CD4-positive, CD25-positive, alpha-beta regulatory T cell (primary cell): Measurements from ENCODE around the gene MACROD2. TPM values are rescaled to one million over a fixed set of nuclear protein-coding genes. Genes with fewer than 3 reads are reported as not detected.

Experiments
- ATAC-seq, 2 donors: fragments of 150-1000 bp; cut with Tn5 transposase; one replicate each; pipeline ENCODE4 v1.10.0; 2021; ENCODE audit warnings: low read depth in 2 of 2, moderate number of reproducible peaks in 2 of 2, moderate library complexity in 1 of 2
- DNase-seq, 3 donors: peaks; one replicate each; pipeline versions ENCODE4 v3.0.0 to v3.0.0-alpha.2; 2012 to 2022; ENCODE audit warnings: mixed read lengths in 1 of 3
- H3K27ac ChIP-seq: one replicate; pipeline ENCODE4 v1.7.0; 2013; ENCODE audit warnings: mild to moderate bottlenecking, low read length; ENCODE audit not compliant: insufficient read depth, poor library complexity, severe bottlenecking
- H3K27me3 ChIP-seq: one replicate; pipeline ENCODE4 v1.7.0; 2013; ENCODE audit warnings: low read length; ENCODE audit not compliant: control insufficient read depth, insufficient read depth
- H3K36me3 ChIP-seq: one replicate; pipeline ENCODE4 v1.7.0; 2013; ENCODE audit warnings: mild to moderate bottlenecking, low read length, moderate library complexity; ENCODE audit not compliant: control insufficient read depth, insufficient read depth
- H3K4me1 ChIP-seq: 2 replicates; pipeline ENCODE4 v1.7.0; 2013; ENCODE audit warnings: mild to moderate bottlenecking, low read length; ENCODE audit not compliant: insufficient read depth, control insufficient read depth, poor library complexity, severe bottlenecking
- H3K4me3 ChIP-seq: one replicate; pipeline ENCODE4 v1.7.0; 2013; ENCODE audit warnings: low read depth, mild to moderate bottlenecking, low read length, moderate library complexity
- H3K9me3 ChIP-seq, 2 experiments: 1 replicate in 1 of 2; 2 replicates in 1 of 2; pipeline ENCODE4 v1.7.0; 2013; ENCODE audit warnings: low read length in 2 of 2, mild to moderate bottlenecking in 1 of 2, moderate library complexity in 1 of 2; ENCODE audit not compliant: control insufficient read depth in 2 of 2
- H3K27ac Mint-ChIP-seq, 3 donors: one replicate each; pipeline ENCODE4 v1.8.0; 2020 to 2022; ENCODE audit warnings: mild to moderate bottlenecking in 3 of 3, mixed read lengths in 3 of 3, moderate library complexity in 2 of 3
- H3K27me3 Mint-ChIP-seq: one replicate; pipeline ENCODE4 v1.8.0; 2022; ENCODE audit warnings: mild to moderate bottlenecking, mixed read lengths
- H3K36me3 Mint-ChIP-seq: one replicate; pipeline ENCODE4 v1.8.0; 2020; ENCODE audit warnings: mixed read lengths
- H3K4me1 Mint-ChIP-seq, 4 donors: one replicate each; pipeline ENCODE4 v1.8.0; 2020 to 2022; ENCODE audit warnings: mixed read lengths in 4 of 4, mild to moderate bottlenecking in 1 of 4
- H3K4me3 Mint-ChIP-seq, 4 donors: one replicate each; pipeline ENCODE4 v1.8.0; 2020 to 2022; ENCODE audit warnings: mild to moderate bottlenecking in 4 of 4, mixed read lengths in 4 of 4, moderate library complexity in 3 of 4
- H3K9me3 Mint-ChIP-seq, 7 donors: one replicate each; pipeline ENCODE4 v1.8.0; 2020 to 2022; ENCODE audit warnings: mixed read lengths in 7 of 7, mild to moderate bottlenecking in 3 of 7, moderate library complexity in 2 of 7
- polyA plus RNA-seq, 4 donors: library from polyadenylated mRNA; unstranded; fragments of 300-500 nt; fragmentation: Illumina TruSeq; gene quantifications; one replicate each; pipeline ENCODE4 v1.2.3, GENCODE V29; 2021
- total RNA-seq: library from RNA; stranded (reverse); gene quantifications from one replicate; pipeline ENCODE4 v1.2.3, GENCODE V29; 2022

MACROD2 gene
- total and polyA plus RNA-seq, 5 donors from 2014 or later = 1.4 TPM; not detected in 4

DNA sequence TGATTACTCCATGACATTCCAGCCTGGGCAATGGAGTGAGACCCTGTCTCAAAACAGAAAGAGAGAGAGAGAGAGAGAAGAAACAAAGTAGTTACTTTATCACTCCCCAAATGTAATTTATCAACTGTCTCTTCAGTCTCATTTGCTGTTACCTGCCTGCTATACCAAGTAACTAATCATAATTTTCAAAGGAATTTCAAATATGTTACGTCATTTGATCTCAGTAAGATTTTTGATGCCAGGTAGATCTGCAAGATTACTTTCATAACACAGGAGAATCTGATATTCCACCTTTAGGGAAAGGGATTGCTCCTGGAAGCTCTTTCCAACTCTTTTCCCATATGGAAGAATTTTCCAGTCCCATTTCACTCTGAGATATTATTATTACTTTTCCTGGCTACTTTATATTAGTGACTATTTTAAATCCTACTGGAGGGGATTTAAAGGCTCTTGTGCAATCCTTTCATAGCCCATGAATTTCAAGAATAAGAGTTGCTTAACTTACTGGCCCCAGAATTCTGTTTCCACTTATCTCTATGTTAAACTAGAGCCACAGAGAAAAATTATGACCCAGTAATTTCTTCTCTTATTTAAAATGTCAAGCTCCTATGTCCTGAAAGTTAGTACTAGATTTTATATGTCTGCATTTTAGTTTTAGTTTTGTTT is 732.3 kb downstream of the MACROD2 start:
- DNase-seq (no peak), ATAC-seq (no peak)
- peaks cover 0 to 4% of the 10 kb centered on the region in 2 experiments for H3K9me3 ChIP-seq
- no peaks in the 10 kb centered on the region for H3K36me3 ChIP-seq
- Mint-ChIP-seq H3K9me3 (peaks cover 0 to 29% (median 7%) of the 10 kb centered on the region in 7 donors), H3K27me3 (no peaks in the 10 kb centered on the region), H3K4me1 (no peaks in the 10 kb centered on the region), H3K4me3 (no peak overlapping the region), H3K27ac (no peak overlapping the region), H3K36me3 (no peaks in the 10 kb centered on the region)
- no peaks in the 10 kb centered on the region for H3K27me3 ChIP-seq
- no peak overlapping the region for H3K4me3 ChIP-seq
- no peak overlapping the region for H3K27ac ChIP-seq
- no peaks in the 10 kb centered on the region for H3K4me1 ChIP-seq

DNA sequence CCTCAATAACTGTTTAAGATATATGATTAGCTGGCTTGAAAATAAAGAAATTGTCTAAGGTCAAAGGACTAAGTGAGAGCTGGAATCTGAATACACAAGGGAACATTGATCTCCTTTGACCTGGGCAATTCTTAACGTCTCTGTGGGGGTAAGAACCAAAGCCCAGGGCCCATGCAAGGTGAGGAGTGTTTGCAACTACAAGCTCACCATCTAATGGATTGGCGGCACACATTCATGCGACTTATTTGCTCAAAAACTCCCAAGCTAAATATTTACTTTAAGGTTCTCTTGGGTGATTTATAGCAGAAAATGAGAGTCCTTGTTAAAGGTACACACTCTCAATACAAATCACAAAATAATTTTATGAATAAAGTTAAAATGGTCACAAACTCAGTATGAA is 734.1 kb downstream of the MACROD2 start:
- Mint-ChIP-seq H3K27ac (no peak overlapping the region), H3K9me3 (peaks cover 3 to 26% (median 8%) of the 10 kb centered on the region in 7 donors), H3K4me1 (no peaks in the 10 kb centered on the region), H3K4me3 (no peak overlapping the region), H3K36me3 (no peaks in the 10 kb centered on the region), H3K27me3 (no peaks in the 10 kb centered on the region)
- Histone ChIP-seq H3K27me3 (no peaks in the 10 kb centered on the region), H3K9me3 (peaks cover 3 to 4% of the 10 kb centered on the region in 2 experiments), H3K4me3 (no peak overlapping the region), H3K27ac (no peak overlapping the region), H3K36me3 (no peaks in the 10 kb centered on the region), H3K4me1 (no peaks in the 10 kb centered on the region)
- DNase-seq (no peak), ATAC-seq (no peak)

DNA sequence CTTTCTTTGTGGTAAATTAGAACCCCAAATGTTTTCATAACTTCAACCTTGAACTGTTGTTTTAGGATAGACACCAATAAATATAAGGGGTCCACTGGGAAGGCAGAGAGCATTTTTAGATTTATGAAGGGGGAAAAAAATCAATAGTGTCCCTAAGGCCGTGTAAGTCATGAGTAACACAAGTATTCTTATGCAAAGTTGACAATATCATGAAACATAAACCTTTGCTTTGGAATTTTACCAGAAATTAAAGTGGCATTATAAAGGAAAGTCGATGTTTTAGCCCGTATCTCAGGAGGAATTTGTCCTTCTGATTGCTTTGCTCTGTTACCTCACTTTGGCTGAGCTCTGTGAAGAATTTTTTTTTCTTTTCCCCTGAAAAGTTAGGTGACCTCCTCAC is 737.0 kb downstream of the MACROD2 start:
- no peak overlapping the region for H3K4me3 Mint-ChIP-seq
- Histone ChIP-seq H3K27me3 (no peaks in the 10 kb centered on the region), H3K36me3 (no peaks in the 10 kb centered on the region), H3K9me3 (peaks cover 0 to 3% of the 10 kb centered on the region in 2 experiments), H3K27ac (no peak overlapping the region), H3K4me3 (no peak overlapping the region), H3K4me1 (no peaks in the 10 kb centered on the region)
- no peaks in the 10 kb centered on the region for H3K4me1 Mint-ChIP-seq
- no peaks in the 10 kb centered on the region for H3K36me3 Mint-ChIP-seq
- DNase-seq = no peak
- H3K9me3 Mint-ChIP-seq = peaks cover 1 to 15% (median 8%) of the 10 kb centered on the region in 7 donors
- no peak overlapping the region for H3K27ac Mint-ChIP-seq
- no peak for ATAC-seq
- H3K27me3 Mint-ChIP-seq = no peaks in the 10 kb centered on the region

DNA sequence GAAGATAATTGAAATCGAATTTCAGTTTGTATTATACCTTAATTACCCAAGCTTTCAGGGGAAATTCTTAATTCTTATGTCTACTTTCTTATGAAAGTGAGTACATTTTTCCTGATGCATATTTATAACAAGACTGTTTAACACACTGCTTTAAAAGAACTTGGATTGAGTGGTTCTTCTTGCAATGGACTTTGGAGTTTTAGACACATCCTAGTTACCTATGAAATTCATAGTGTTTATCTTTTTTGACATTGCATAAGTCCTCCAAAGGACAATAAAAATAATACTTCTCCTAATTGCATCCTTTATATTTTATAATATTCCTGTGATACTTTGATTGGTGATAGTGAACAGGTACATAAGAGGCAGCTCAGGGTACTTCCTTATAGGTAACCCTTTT is 737.7 kb downstream of the MACROD2 start:
- Histone ChIP-seq H3K4me1 (no peaks in the 10 kb centered on the region), H3K9me3 (peaks cover 0 to 3% of the 10 kb centered on the region in 2 experiments), H3K36me3 (no peaks in the 10 kb centered on the region), H3K27ac (no peak overlapping the region), H3K4me3 (no peak overlapping the region), H3K27me3 (no peaks in the 10 kb centered on the region)
- Mint-ChIP-seq H3K4me3 (no peak overlapping the region), H3K27me3 (no peaks in the 10 kb centered on the region), H3K9me3 (peaks cover 1 to 12% (median 8%) of the 10 kb centered on the region in 7 donors), H3K4me1 (no peaks in the 10 kb centered on the region), H3K36me3 (no peaks in the 10 kb centered on the region), H3K27ac (no peak overlapping the region)
- DNase-seq = no peak
- no peak for ATAC-seq

DNA sequence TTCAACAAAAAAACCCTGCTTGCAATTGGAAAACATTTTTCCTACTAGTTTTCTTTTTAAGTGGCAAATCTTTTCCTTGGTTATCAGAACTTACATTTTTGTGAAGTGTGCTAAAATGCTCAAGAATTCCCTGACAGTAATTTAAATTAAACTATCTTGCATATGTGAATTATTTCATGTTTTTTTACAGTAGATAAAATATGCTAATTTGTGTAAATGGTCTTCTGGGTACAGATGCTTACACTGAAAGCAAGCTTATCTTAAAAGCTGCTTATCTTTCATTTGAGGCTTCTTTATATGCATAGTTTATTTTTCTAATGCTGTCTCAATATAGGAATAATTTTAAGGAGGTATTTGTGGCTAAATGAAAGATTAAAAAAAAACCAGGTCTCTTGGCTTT is 745.1 kb downstream of the MACROD2 start:
- H3K4me1 Mint-ChIP-seq = no peaks in the 10 kb centered on the region
- Histone ChIP-seq H3K36me3 (no peaks in the 10 kb centered on the region), H3K27ac (no peak overlapping the region), H3K27me3 (no peaks in the 10 kb centered on the region), H3K4me3 (no peak overlapping the region), H3K9me3 (peaks cover 0 to 2% of the 10 kb centered on the region in 2 experiments), H3K4me1 (no peaks in the 10 kb centered on the region)
- no peak overlapping the region for H3K4me3 Mint-ChIP-seq
- DNase-seq = no peak
- ATAC-seq = no peak
- no peaks in the 10 kb centered on the region for H3K36me3 Mint-ChIP-seq
- no peak overlapping the region for H3K27ac Mint-ChIP-seq
- no peaks in the 10 kb centered on the region for H3K27me3 Mint-ChIP-seq
- peaks cover 0 to 9% (median 5%) of the 10 kb centered on the region in 7 donors for H3K9me3 Mint-ChIP-seq

DNA sequence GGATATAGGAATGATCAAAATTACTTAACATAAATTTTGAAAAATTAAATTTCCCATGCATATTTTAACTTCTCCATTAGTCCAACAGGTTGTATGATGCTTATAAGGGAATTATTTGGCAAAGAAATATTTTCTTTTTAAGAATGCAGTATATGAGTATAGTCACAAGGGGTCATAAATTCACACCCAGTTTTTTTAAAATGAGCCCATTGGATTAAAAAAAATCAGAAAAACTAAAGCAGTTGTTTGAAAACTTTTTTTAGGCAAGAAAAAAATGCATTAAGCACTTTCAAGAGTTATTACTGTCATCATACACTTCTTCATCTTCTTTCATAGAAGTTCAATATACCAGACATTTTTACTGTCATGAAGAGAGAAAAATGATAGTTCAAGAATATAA is 746.3 kb downstream of the MACROD2 start:
- no peaks in the 10 kb centered on the region for H3K4me1 Mint-ChIP-seq
- H3K4me1 ChIP-seq = no peaks in the 10 kb centered on the region
- ATAC-seq = no peak

DNA sequence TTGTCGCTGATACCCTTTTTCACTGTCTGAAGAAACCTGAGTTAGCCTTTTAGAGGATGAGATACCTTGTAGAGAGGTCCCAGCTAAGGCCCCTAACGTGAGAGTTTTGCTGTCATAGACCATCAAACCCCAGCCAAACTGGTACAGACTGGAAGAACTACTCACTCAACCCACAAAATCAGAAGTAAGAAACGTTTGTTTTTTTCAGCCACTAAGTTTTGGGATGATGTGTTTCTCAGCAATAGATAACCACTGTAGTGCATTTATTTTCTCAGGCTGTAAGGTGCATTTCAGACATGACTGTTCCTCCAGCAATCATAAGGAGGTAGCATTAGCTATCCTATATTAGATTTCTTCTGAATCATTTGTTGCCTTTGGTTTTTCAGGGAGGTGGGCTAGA is 749.4 kb downstream of the MACROD2 start:
- no peaks in the 10 kb centered on the region for H3K36me3 ChIP-seq
- no peak overlapping the region for H3K27ac ChIP-seq
- no peak overlapping the region for H3K4me3 ChIP-seq
- Mint-ChIP-seq H3K9me3 (peaks cover 0 to 22% (median 6%) of the 10 kb centered on the region in 7 donors), H3K36me3 (no peaks in the 10 kb centered on the region), H3K27ac (no peak overlapping the region), H3K4me1 (no peaks in the 10 kb centered on the region), H3K4me3 (no peak overlapping the region), H3K27me3 (no peaks in the 10 kb centered on the region)
- H3K27me3 ChIP-seq = no peaks in the 10 kb centered on the region
- ATAC-seq (no peak), DNase-seq (no peak)
- H3K4me1 ChIP-seq = no peaks in the 10 kb centered on the region
- no peaks in the 10 kb centered on the region for H3K9me3 ChIP-seq

More for the DNA sequence above, 746.3 kb downstream of the MACROD2 start:
- no peak for DNase-seq
- Mint-ChIP-seq H3K27ac (no peak overlapping the region), H3K4me3 (no peak overlapping the region), H3K36me3 (no peaks in the 10 kb centered on the region), H3K27me3 (no peaks in the 10 kb centered on the region), H3K9me3 (peaks cover 0 to 15% (median 3%) of the 10 kb centered on the region in 7 donors)
- H3K27ac ChIP-seq = no peak overlapping the region
- H3K36me3 ChIP-seq = no peaks in the 10 kb centered on the region
- H3K9me3 ChIP-seq = peaks cover 0 to 2% of the 10 kb centered on the region in 2 experiments
- no peak overlapping the region for H3K4me3 ChIP-seq
- H3K27me3 ChIP-seq = no peaks in the 10 kb centered on the region

DNA sequence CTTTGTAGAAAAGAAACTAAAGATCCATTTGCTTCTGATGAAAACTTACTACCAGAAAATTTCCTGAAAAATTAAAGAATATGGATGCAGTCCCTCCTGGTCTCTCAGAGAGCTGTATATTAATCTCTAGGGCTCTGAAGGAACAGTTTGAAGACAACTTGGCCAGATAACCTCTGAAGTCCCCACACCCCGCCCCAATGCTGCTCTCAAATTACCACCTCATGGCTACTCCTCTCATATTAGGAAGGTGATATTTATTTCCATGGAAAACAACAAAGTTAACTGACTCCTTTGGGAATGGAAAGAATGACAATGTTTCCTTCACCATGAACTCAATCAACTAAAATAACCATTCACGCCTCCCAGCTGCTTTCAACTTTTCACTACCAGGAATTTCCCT is 750.5 kb downstream of the MACROD2 start:
- H3K9me3 Mint-ChIP-seq = peaks cover 0 to 22% (median 6%) of the 10 kb centered on the region in 7 donors
- ATAC-seq = no peak
- no peak overlapping the region for H3K4me3 ChIP-seq
- H3K36me3 ChIP-seq = no peaks in the 10 kb centered on the region
- H3K4me3 Mint-ChIP-seq = no peak overlapping the region
- no peak overlapping the region for H3K27ac ChIP-seq
- H3K4me1 ChIP-seq = no peaks in the 10 kb centered on the region
- DNase-seq = no peak
- no peaks in the 10 kb centered on the region for H3K4me1 Mint-ChIP-seq
- H3K27me3 ChIP-seq = no peaks in the 10 kb centered on the region
- no peak overlapping the region for H3K27ac Mint-ChIP-seq
- no peaks in the 10 kb centered on the region for H3K27me3 Mint-ChIP-seq
- no peaks in the 10 kb centered on the region for H3K36me3 Mint-ChIP-seq
- H3K9me3 ChIP-seq = no peaks in the 10 kb centered on the region
